ENCODE data around the gene BRD9.
"Not testable (repeated sequence)": the region's sequence is repeated elsewhere in the genome, so short reads cannot be mapped to it uniquely, and the experiment has no call there.

The BRD9 gene

GRCh38 chr5:880816-881550, 11.6 kb downstream of the BRD9 start:
- TF ChIP-seq, protein P1, sequence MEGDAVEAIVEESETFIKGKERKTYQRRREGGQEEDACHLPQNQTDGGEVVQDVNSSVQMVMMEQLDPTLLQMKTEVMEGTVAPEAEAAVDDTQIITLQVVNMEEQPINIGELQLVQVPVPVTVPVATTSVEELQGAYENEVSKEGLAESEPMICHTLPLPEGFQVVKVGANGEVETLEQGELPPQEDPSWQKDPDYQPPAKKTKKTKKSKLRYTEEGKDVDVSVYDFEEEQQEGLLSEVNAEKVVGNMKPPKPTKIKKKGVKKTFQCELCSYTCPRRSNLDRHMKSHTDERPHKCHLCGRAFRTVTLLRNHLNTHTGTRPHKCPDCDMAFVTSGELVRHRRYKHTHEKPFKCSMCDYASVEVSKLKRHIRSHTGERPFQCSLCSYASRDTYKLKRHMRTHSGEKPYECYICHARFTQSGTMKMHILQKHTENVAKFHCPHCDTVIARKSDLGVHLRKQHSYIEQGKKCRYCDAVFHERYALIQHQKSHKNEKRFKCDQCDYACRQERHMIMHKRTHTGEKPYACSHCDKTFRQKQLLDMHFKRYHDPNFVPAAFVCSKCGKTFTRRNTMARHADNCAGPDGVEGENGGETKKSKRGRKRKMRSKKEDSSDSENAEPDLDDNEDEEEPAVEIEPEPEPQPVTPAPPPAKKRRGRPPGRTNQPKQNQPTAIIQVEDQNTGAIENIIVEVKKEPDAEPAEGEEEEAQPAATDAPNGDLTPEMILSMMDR (IDR thresholded peaks at IDR 0.05) = no peak
- Histone ChIP-seq H3K36me3 (peaks cover 79% of the 10 kb centered on the region), H3K27ac (no peak overlapping the region)

DNA sequence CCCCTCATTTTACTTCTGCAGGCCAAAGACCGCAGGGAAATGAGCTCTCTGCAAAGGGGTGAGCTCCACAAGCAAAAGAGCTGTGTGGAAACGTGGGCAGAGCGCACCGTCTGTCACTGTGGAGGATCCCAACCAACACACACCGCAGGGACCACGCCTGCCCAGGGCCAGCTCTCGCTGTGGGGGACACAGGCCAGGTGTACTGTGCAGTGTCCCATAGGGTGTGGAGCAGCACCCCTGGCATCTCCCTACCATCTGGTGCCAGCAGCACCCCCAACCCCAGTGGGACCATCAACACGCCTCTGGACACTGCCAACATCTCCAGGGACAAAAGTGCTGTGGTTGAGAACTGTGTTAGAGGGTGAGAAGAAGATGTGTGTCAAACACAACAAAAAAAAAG, 13.9 kb downstream of the BRD9 start:
- H3K27me3 ChIP-seq; H3K4me1 ChIP-seq (ENCODE audit: control insufficient read depth in 1 of 2, insufficient read depth in 1 of 2, low read depth in 1 of 2, low read length in 1 of 2); H3K4me3 ChIP-seq (ENCODE audit: low read depth in 1 of 2, low read length in 1 of 2); H3K9me3 ChIP-seq; H3K27ac ChIP-seq: not testable (repeated sequence)
- peaks cover 79% of the 10 kb centered on the region for H3K36me3 ChIP-seq

More at GRCh38 chr5:880816-881550, 11.6 kb downstream of the BRD9 start:
- Histone ChIP-seq H3K4me3 (ENCODE audit: low read depth in 1 of 2, low read length in 1 of 2) (no peak overlapping the region), H3K9me3 (no peaks in the 10 kb centered on the region), H3K4me1 (ENCODE audit: control insufficient read depth in 1 of 2, insufficient read depth in 1 of 2, low read depth in 1 of 2, low read length in 1 of 2) (no peaks in the 10 kb centered on the region), H3K27me3 (no peaks in the 10 kb centered on the region)

DNA sequence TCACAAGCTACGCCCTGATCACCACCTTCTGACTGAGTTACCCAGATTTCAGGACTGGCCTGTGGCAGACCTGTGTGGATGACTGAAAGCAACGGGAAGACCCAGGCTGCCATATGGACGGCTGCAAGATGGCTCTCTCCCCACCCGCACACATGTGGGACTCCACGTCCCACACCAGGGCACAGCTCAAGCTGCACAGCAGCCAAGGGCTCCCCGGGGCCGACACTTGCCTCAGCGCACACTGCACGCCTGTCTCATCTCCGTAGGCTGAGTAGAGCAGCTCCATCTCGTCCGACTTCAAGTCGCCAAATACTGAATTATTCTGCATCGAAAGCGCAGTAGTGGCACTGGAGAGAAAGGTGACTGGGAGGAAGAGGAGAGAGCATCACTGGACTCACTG, 14.5 kb downstream of the BRD9 start:
- Histone ChIP-seq H3K4me3 (ENCODE audit: low read depth in 1 of 2, low read length in 1 of 2) (no peak overlapping the region), H3K9me3 (no peaks in the 10 kb centered on the region), H3K27ac (no peak overlapping the region), H3K27me3 (no peaks in the 10 kb centered on the region), H3K36me3 (peaks cover 79% of the 10 kb centered on the region), H3K4me1 (ENCODE audit: control insufficient read depth in 1 of 2, insufficient read depth in 1 of 2, low read depth in 1 of 2, low read length in 1 of 2) (no peaks in the 10 kb centered on the region)
- TF ChIP-seq, protein P1 (IDR thresholded peaks at IDR 0.05) = no peak

DNA sequence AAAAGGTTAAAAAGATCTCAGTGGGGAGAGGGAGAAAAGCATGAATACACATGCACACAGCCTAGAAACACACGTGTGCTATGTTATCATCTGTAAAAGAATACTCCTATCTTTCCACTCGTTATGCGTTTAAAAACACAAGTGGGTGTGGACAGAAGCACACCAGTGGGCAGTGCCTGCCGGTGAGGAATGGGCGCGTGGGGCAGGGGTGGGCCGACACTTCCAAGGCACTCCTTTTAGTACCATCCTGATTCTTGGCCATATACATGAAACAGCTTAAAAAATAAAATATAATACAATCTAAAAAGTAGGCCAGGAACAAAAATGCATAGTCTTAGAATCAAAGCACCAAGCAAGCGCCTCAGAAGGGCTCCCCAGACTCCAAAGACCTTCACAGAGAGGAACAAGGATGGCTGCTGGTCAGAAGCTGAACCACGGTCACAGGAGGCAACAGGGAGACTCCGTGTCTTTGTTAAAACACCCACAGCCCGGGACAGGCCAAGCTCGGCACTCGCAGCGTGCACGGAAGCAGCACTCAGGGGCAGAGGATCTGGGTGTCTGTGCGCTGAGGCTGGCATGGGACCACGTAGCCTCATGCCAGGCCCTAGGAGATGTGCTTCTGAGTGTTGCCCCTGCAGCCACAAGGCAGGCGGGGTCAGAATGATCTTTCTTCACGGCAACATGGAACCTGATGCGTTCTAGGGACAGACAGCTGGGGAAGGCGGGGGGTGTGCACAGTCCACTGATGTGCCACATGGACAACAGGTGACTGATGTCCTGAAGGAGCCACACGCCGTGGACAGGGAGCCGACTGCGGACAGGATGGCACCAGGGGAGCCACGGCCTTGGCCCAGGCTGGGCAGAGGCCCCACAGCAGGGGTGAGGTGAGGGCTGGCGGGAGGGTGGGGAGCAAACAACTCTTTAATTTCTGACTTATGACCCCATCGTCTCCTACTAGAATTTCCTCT, 15.9 kb downstream of the BRD9 start:
- TF ChIP-seq, protein P1 (IDR thresholded peaks at IDR 0.05) = no peak
- H3K36me3 ChIP-seq = peaks cover 81% of the 10 kb centered on the region
- no peak overlapping the region for H3K27ac ChIP-seq
- H3K27me3 ChIP-seq = no peaks in the 10 kb centered on the region
- no peak overlapping the region for H3K4me3 ChIP-seq (ENCODE audit: low read depth in 1 of 2, low read length in 1 of 2)
- H3K4me1 ChIP-seq (ENCODE audit: control insufficient read depth in 1 of 2, insufficient read depth in 1 of 2, low read depth in 1 of 2, low read length in 1 of 2) = no peaks in the 10 kb centered on the region
- no peaks in the 10 kb centered on the region for H3K9me3 ChIP-seq

DNA sequence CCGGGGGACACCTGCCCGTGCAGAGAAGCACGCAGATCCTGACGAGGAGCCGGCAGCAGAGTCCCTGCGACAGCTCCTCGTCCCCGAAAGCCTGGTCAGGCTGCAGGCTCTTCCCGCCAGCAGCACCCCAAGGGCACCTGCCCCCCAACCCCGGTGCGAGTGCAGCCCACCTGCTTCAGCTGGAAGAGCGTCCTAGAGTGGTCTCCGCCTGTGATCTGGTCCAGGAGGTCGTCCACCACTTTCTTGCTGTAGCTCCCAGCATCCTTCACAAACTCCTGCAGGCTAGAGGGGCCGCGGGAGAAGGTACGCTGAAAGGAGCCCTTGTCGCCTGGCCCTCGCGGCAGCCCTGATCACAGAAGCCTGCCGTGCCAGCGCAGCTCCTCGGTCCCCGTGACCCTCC, 16.7 kb downstream of the BRD9 start:
- Histone ChIP-seq H3K36me3 (peaks cover 81% of the 10 kb centered on the region), H3K4me1 (ENCODE audit: control insufficient read depth in 1 of 2, insufficient read depth in 1 of 2, low read depth in 1 of 2, low read length in 1 of 2) (no peaks in the 10 kb centered on the region), H3K27me3 (no peaks in the 10 kb centered on the region), H3K9me3 (no peaks in the 10 kb centered on the region), H3K4me3 (ENCODE audit: low read depth in 1 of 2, low read length in 1 of 2) (no peak overlapping the region), H3K27ac (no peak overlapping the region)
- TF ChIP-seq, protein P1 (IDR thresholded peaks at IDR 0.05) = no peak

DNA sequence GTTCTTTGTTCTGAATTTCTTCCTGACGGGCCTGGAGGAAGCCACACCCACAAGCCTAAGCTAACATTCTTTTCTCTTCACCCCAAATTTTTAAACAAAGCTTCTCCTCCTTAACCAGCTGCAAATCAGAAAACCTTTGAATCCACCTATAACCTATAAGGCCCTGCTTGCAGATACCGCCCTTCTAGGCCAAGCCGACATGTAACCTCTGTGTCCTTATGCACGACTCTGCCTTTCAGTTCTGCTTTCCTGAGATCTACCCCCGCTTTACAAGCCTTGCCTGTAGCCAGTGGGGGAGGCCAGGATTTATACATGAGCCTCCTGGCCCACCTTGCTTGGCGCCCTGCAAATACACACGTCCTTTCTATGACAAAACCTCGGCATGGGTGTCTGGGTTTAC, 19.3 kb downstream of the BRD9 start:
- Histone ChIP-seq H3K9me3 (no peaks in the 10 kb centered on the region), H3K4me1 (ENCODE audit: control insufficient read depth in 1 of 2, insufficient read depth in 1 of 2, low read depth in 1 of 2, low read length in 1 of 2) (no peaks in the 10 kb centered on the region), H3K27ac (no peak overlapping the region), H3K36me3 (peaks cover 100% of the 10 kb centered on the region), H3K4me3 (ENCODE audit: low read depth in 1 of 2, low read length in 1 of 2) (no peak overlapping the region), H3K27me3 (no peaks in the 10 kb centered on the region)
- TF ChIP-seq, protein P1 (IDR thresholded peaks at IDR 0.05) = no peak
